Osteocyte (in vitro differentiated cells): ENCODE data around the gene KCTD1. TPM values are rescaled to one million over a fixed set of nuclear protein-coding genes. Genes with fewer than 3 reads are reported as not detected.
"Not testable (repeated sequence)": the region's sequence is repeated elsewhere in the genome, so short reads cannot be mapped to it uniquely, and the experiment has no call there.

ENCODE experiments used
- DNase-seq: peaks from one replicate; pipeline ENCODE4 v3.0.0; 2021; ENCODE audit warnings: mixed read lengths; ENCODE audit not compliant: unreplicated experiment; ENCODE audit errors: extremely low spot score
- H3K27ac Mint-ChIP-seq: one replicate; pipeline ENCODE4 v1.8.0; 2021; ENCODE audit warnings: mild to moderate bottlenecking, mixed read lengths; ENCODE audit not compliant: unreplicated experiment
- H3K27me3 Mint-ChIP-seq: one replicate; pipeline ENCODE4 v1.8.0; 2021; ENCODE audit warnings: mixed read lengths; ENCODE audit not compliant: unreplicated experiment
- H3K36me3 Mint-ChIP-seq: one replicate; pipeline ENCODE4 v1.8.0; 2021; ENCODE audit warnings: mixed read lengths; ENCODE audit not compliant: unreplicated experiment
- H3K4me1 Mint-ChIP-seq: one replicate; pipeline ENCODE4 v1.8.0; 2021; ENCODE audit warnings: mixed read lengths; ENCODE audit not compliant: unreplicated experiment
- H3K4me3 Mint-ChIP-seq: one replicate; pipeline ENCODE4 v1.8.0; 2021; ENCODE audit warnings: mild to moderate bottlenecking, moderate library complexity, mixed read lengths; ENCODE audit not compliant: unreplicated experiment
- H3K9me3 Mint-ChIP-seq: one replicate; pipeline ENCODE4 v1.8.0; 2021; ENCODE audit warnings: mixed read lengths; ENCODE audit not compliant: unreplicated experiment
- total RNA-seq: library from RNA; stranded (reverse); gene quantifications from 2 replicates; pipeline ENCODE4 v1.2.1, GENCODE V29; 2021
- TF ChIP-seq, protein P1 (sequence below): fragments of 200-600 bp; sonication (generic); IDR thresholded peaks from 2 replicates; pipeline ENCODE4 v1.5.0; 2021; ENCODE audit warnings: antibody characterized with exemption, mild to moderate bottlenecking, moderate library complexity

The KCTD1 gene
- total RNA-seq, 1 donor from 2014 or later, result 25.7 TPM

DNA sequence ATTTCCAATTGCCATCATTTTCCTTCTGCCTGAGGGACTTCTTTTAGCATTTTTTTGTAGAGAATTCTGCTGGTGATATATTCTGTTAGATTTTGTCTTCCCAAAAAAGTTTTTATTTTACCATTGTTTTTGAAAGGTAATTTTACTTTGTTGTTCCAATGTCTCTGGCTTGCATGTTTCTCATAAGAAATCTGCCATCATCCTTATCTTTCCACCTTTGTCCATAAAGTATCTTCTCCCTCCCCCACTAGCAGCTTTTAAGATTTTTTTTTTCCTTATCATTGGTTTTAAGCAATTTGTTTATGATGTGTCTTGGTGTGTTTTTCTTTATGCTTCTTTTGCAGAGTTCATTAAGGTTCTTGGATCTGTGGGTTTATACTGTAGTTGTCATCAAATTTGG is 104.5 kb downstream of the KCTD1 start:
- Mint-ChIP-seq H3K9me3 (peaks cover 9% of the 10 kb centered on the region), H3K4me1 (no peaks in the 10 kb centered on the region), H3K4me3 (no peak overlapping the region), H3K27ac (no peak overlapping the region), H3K27me3 (peaks cover 18% of the 10 kb centered on the region), H3K36me3 (no peaks in the 10 kb centered on the region)
- DNase-seq, result no peak
- TF ChIP-seq, protein P1, sequence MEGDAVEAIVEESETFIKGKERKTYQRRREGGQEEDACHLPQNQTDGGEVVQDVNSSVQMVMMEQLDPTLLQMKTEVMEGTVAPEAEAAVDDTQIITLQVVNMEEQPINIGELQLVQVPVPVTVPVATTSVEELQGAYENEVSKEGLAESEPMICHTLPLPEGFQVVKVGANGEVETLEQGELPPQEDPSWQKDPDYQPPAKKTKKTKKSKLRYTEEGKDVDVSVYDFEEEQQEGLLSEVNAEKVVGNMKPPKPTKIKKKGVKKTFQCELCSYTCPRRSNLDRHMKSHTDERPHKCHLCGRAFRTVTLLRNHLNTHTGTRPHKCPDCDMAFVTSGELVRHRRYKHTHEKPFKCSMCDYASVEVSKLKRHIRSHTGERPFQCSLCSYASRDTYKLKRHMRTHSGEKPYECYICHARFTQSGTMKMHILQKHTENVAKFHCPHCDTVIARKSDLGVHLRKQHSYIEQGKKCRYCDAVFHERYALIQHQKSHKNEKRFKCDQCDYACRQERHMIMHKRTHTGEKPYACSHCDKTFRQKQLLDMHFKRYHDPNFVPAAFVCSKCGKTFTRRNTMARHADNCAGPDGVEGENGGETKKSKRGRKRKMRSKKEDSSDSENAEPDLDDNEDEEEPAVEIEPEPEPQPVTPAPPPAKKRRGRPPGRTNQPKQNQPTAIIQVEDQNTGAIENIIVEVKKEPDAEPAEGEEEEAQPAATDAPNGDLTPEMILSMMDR, result no peak

DNA sequence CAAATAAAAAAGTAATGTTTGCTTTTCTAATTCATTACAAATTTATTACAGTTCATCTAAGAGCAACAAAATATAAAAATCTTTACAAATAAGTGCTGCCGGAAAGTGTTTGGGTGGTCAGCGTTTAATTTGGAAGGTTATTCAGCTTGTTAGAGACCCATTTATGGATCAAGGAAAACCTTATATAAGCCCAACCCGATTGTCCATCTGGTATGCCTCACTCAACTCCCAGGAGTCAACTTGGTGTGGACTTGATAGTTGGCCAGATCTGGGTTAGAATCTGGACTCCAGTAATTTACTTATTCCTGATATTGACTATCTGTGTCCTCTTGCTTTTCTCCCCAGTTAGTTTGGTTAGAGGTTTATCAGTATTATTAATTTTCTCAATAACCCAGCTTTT is 106.2 kb downstream of the KCTD1 start:
- Mint-ChIP-seq H3K36me3 (no peaks in the 10 kb centered on the region), H3K27ac (no peak overlapping the region), H3K27me3 (peaks cover 22% of the 10 kb centered on the region), H3K4me3 (no peak overlapping the region), H3K9me3 (peaks cover 9% of the 10 kb centered on the region), H3K4me1 (no peaks in the 10 kb centered on the region)
- DNase-seq, result no peak
- TF ChIP-seq, protein P1, result no peak

DNA sequence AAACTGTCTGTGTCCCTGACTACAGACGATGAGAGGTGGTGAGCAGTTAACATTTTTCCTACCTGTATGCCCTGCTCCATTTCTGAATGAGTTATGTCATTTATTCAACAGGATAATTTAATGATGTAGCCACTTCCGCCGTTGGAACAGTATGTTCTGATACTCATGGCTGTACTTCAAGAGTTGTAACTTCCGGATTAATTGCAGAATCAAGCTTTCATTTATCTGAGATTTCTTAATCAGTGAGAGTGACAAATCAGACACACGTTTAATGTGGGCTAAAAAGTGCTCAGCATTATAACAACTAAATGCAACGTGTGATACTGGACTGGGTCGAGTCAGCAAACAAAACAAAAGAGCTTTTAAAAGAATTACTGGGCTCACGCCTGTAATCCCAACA is 107.7 kb downstream of the KCTD1 start:
- no peak overlapping the region for H3K4me3 Mint-ChIP-seq
- TF ChIP-seq, protein P1, result no peak
- DNase-seq, result no peak
- peaks cover 12% of the 10 kb centered on the region for H3K4me1 Mint-ChIP-seq
- no peak overlapping the region for H3K27ac Mint-ChIP-seq
- H3K9me3 Mint-ChIP-seq, result peaks cover 9% of the 10 kb centered on the region
- H3K27me3 Mint-ChIP-seq, result peaks cover 22% of the 10 kb centered on the region
- no peaks in the 10 kb centered on the region for H3K36me3 Mint-ChIP-seq

DNA sequence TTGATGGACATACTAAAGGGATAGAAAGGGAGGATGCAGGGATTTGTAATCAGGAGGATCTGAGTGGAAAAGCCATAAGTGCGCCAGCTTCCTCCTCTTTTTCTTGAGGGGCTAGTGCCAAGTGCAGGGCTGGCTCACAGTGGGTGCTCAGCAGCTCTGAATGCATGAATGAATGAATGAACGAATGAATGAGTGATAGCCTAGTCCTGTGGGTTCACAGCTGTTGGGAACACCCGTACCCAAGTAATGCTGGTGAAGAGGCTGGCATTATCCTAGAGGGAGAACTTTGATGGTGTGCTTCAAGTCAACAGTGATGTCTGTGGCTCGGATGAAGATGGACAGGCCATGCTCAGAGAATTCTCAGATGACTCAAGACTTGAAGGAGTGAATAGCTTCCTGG is 108.8 kb downstream of the KCTD1 start:
- TF ChIP-seq, protein P1, result no peak
- Mint-ChIP-seq H3K9me3 (peaks cover 9% of the 10 kb centered on the region), H3K27me3 (peaks cover 22% of the 10 kb centered on the region), H3K4me1 (peaks cover 14% of the 10 kb centered on the region), H3K4me3 (no peak overlapping the region), H3K27ac (no peak overlapping the region), H3K36me3 (no peaks in the 10 kb centered on the region)
- DNase-seq, result no peak

DNA sequence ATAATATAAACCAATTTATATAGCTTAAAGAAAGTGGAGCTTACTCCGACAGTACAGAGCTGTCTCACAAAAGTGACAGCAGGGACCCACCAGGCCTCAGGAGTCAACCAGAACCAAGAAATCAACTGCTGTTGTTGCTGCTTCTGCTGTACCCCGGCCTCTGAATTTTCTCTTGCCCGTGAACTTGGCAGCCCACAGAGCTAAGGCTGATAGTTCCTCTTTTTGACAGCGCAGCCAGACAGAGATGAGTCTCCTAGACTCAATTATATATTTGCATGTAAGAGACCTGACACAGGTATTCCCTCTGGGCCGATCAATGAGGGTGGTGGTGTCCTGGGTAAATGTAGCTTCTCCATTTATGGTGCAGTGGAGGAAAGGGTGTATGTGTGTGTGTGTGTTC is 109.4 kb downstream of the KCTD1 start:
- H3K4me3 Mint-ChIP-seq, result no peak overlapping the region
- TF ChIP-seq, protein P1, result no peak
- peaks cover 21% of the 10 kb centered on the region for H3K27me3 Mint-ChIP-seq
- peaks cover 5% of the 10 kb centered on the region for H3K9me3 Mint-ChIP-seq
- no peaks in the 10 kb centered on the region for H3K36me3 Mint-ChIP-seq
- no peak overlapping the region for H3K27ac Mint-ChIP-seq
- DNase-seq, result no peak
- H3K4me1 Mint-ChIP-seq, result peaks cover 14% of the 10 kb centered on the region

DNA sequence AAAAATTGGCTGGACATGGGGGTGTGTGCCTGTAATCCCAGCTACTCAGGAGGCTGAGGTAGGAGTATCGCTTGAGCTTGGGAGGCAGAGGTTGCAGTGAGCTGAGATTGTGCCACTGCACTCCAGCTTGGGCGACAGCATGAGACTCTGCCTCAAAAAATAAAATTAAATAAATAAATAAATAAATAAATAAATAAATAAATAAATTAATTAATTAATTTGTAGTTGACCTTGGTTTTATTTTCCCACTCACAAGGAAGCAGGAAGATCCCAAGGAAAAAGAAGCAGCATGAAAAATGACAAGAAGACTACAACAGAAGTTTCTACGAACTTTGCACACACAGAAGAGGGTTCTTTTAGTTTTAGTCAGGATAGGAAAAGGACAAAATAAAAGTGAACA is 110.7 kb downstream of the KCTD1 start:
- peaks cover 19% of the 10 kb centered on the region for H3K27me3 Mint-ChIP-seq
- peaks cover 14% of the 10 kb centered on the region for H3K4me1 Mint-ChIP-seq
- H3K27ac Mint-ChIP-seq, H3K36me3 Mint-ChIP-seq, DNase-seq, H3K4me3 Mint-ChIP-seq, H3K9me3 Mint-ChIP-seq: not testable (repeated sequence)
